ENCODE measurements around the gene VRK1.
"Not testable (repeated sequence)": the region's sequence is repeated elsewhere in the genome, so short reads cannot be mapped to it uniquely, and the experiment has no call there.

The VRK1 gene

GRCh38 chr14:96796851-96797581, at the start of gene VRK1:
TSS of gene VRK1 (plus strand) at chr14:96797382. CDS start at chr14:96833472, 36,090 bp downstream.
- DNase-seq, result peak; percentile 96

DNA sequence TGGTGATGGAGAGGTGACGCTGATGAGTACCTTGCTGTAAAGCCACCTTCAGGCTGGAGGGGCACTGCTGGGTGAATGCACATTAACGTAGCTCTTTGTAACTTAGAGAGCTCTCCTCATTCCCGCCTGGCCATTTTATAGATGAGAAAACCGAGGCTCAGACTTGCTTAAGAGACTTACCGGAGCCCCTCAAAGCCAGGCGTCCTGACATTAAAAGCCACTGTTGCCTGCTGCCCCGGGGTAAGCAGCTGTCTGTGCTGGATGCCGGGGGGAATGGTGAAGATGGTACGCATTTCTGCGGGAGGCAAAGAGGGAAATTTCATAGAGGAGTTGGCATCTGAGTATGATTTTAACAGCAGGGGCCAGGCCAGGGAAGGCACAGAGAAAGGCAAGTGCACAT, 49.6 kb upstream of the VRK1 start:
- no peak for DNase-seq

DNA sequence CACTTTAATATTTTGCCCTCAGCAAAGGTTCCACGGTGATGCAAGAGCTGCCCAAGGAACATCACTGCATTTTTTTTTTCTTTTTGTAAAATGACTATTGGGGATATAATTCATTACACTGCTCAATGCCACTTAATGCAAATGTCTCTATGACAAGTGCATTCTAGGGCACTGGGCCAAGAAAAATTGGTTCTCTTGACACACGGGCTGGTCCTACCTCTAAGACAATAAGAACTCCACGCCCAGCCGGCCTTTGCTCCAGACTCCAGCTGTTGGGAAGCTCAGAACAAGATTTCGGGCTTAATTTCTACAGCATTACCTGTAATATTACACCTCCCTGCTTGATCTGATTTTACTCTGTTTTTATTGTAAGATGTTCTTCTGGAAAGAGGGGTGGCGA, 48.8 kb upstream of the VRK1 start:
- no peak for DNase-seq

DNA sequence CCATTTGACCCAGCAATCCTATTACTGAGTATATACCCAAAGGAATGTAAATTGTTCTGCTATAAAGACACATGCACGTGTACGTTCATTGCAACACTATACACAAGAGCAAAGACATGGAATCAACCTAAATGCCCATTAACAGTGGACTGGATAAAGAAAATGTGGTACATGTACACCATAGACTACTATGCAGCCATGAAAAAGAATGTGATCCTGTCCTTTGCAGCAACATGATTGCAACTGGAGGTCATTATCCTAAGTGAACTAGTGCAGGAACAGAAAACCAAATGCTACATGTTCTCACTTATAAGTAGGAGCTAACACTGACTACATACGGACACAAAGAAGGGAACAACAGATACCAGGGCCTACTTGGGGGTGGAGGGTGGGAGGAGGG, 45.7 kb upstream of the VRK1 start:
- DNase-seq, result no peak

DNA sequence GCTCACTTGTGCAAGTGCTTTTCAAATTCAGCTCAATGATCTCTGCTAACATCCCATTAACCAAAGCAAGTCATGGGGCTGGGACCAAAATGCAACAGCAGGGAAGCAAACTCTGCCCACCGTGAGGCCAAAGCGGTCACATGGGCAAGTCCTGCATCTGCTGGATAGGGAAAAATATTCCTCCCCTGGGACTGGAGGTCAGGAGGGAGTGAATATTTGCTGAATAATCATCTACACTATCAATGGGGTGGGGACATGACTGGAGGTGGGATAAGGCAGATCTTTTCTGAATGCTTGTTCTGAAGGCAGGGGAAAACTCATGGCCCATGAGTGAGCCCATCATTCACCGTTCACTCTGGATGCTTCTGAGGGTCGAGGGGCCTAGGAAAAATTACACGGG, 45.1 kb upstream of the VRK1 start:
- no peak for DNase-seq

- DNase-seq, result no peak
These were observed 44.6 kb upstream of the VRK1 start for GRCh38 chr14:96752594-96752993.

DNA sequence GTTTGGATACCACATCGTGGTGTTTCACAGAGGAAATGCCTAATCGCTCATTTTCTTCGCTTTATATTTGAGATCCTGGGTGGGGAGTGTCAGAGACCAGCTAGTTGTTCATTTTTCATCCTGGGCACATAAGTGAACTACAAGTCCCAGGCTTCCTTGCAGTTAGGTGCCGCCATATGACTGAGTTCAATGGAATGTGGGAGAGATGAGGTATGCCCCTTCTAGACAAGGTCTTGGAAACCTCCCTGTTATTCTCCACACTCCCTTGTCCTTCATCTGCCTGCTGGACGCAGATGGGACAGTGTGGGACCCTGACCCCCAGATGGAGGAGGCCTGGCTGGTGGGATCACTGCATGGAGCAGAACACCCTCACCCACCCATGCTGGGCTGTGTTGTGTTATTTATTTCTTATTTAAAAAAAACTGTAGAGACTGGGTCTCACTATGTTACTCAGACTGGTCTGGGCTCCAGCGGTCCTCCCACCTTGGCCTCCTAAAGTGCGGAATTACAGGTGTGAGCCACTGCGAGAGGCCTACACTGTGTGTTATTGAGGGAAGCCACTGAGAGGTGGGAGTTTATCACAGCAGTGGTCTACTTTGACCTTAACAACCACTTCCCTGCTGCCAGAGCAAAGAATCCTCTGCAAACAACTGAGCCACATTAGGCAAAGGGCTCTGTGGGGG, 42.9 kb upstream of the VRK1 start:
- DNase-seq, result no peak

DNA sequence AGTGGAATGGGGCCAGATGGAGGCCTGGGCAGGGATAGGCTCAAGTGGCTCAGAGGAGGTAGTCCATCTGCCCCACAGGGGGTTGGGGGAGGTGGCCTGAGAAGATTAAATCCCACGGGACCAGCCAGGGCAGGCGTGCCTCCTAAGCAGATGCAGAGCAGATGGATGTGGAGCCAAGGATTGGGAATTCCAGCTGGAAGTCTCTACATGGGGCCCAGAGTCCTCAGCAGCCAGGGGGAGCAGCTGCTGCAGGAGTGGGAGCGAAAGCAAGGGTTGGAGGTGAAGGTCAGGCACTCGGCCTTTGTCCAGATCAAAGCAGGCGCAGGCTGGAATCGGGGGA, 42.4 kb upstream of the VRK1 start:
- DNase-seq, result no peak

- no peak for DNase-seq
These were observed 40.4 kb upstream of the VRK1 start for GRCh38 chr14:96756745-96757144.

GRCh38 chr14:96757456-96757855, 39.7 kb upstream of the VRK1 start:
- DNase-seq, result no peak

GRCh38 chr14:96761066-96761465, 36.1 kb upstream of the VRK1 start:
- DNase-seq, result no peak

DNA sequence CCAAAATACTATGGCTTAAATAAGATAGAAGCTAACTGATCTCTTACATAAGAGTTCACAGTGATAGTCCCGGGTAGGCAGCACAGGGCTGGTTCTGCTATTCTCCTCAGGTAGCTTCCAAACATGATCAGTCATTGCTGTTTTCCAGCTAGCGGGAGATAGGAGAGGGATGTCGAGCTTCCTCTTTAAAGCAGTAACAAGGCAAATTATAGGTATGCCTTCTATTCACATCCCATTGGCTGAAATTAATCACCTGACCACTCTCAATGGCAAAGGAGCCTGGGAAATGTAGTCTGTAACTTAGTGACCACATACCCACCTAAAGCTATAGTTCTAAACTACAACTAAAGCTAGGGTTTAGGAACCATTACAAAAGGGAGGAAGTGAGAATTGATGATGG, 34.5 kb upstream of the VRK1 start:
- no peak for DNase-seq

DNA sequence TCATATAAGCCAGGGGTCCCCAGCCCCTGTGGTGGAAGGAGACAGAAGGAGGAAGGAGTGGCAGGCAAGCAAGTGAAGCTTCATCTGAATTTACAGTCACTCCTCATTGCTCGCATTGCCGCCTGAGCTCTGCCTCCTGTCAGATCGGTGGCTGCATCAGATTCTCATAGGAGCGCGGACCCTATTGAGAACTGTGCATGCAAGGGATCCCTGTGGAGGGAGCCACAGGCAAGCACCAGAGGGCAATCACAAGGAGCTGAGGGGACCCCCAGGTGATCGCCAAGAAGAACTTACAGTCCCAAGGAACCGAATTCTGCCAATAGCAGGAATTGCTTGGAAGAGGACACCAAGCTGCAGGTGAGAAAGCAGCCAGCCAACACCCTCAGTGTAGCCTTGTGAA, 33.2 kb upstream of the VRK1 start:
- DNase-seq, result no peak

DNA sequence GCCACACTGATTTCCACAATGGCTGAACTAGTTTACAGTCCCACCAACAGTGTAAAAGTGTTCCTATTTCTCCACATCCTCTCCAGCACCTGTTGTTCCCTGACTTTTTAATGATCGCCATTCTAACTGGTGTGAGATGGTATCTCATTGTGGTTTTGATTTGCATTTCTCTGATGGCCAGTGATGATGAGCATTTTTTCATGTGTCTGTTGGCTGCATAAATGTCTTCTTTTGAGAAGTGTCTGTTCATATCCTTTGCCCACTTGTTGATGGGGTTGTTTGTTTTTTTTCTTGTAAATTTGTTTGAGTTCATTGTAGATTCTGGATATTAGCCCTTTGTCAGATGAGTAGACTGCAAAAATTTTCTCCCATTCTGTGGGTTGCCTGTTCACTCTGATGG, 32.0 kb upstream of the VRK1 start:
- DNase-seq, result not testable (repeated sequence)

GRCh38 chr14:96772929-96773328, 24.3 kb upstream of the VRK1 start:
- DNase-seq, result no peak

DNA sequence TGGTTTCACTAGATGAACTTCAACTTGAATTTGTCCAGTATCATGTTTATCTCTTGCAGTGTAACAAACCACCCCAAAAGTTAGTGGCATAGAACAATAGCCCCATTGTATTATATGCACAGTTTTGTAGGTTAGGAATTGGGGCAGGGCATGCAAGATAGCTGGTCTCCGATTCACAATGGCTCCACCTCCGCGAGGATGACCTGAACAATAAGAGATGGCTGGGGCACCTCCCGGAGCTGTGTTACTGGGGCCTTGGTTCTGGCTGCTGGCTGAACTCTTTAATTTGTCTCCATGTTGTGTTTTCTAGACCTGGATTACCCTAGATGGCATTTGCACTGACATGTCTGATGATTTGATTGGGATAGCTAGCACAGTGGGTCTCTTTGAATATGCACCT, 20.4 kb upstream of the VRK1 start:
- DNase-seq, result no peak

GRCh38 chr14:96780500-96780899, 16.7 kb upstream of the VRK1 start:
- no peak for DNase-seq

GRCh38 chr14:96781371-96781770, 15.8 kb upstream of the VRK1 start:
- no peak for DNase-seq

- no peak for DNase-seq
These were observed 14.7 kb upstream of the VRK1 start for GRCh38 chr14:96782436-96782835.

- no peak for DNase-seq
These were observed 13.9 kb upstream of the VRK1 start for GRCh38 chr14:96783043-96783914.

GRCh38 chr14:96783915-96784224, 13.3 kb upstream of the VRK1 start:
- no peak for DNase-seq

- DNase-seq, result no peak
These were observed 7.0 kb upstream of the VRK1 start for GRCh38 chr14:96790186-96790585.

DNA sequence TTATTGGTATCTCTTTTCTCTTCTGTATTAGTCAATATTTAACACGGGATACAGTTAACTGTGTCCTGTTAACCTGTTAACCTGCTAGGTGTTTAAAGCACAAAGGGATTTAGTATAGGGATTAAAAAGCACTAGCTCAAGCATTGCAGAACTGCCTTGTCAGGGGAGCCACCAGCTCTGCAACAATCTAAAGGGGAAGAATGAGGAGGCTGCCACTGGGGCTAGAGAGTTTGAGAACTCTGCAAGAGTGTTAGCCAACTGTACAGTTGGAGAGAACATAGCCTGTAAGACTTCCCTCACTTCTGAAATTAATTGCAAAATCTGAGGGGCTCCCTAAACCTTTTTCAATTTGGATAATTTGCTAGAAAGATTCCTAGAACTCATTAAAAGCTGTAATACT, 6.5 kb upstream of the VRK1 start:
- no peak for DNase-seq

GRCh38 chr14:96792003-96792402, 5.2 kb upstream of the VRK1 start:
- DNase-seq, result no peak
